Motor neuron (in vitro differentiated cells): ENCODE measurements around the gene BCAR3. TPM values are rescaled to one million over a fixed set of nuclear protein-coding genes. Genes with fewer than 3 reads are reported as not detected.

ENCODE experiments used
- ATAC-seq, 8 experiments: fragments of 200-7000 bp; cut with Tn5 transposase; replicated peaks in 6 of 8; 2 replicates each; pipeline ENCODE4 v1.8.0; 2021; ENCODE audit warnings: mild to moderate bottlenecking in 8 of 8, moderate library complexity in 8 of 8
- H3K27ac ChIP-seq, 2 donors: fragments of 250-450 bp; sonication (Bioruptor Pico); 2 replicates each; pipeline ENCODE4 v1.9.0; 2021; ENCODE audit warnings: antibody characterized with exemption in 2 of 2, mild to moderate bottlenecking in 2 of 2, moderate library complexity in 1 of 2
- H3K4me1 ChIP-seq, 2 donors: fragments of 250-450 bp; sonication (Bioruptor Pico); replicated peaks in 1 of 2; 2 replicates each; pipeline ENCODE4 v1.6.1; 2021; ENCODE audit warnings: antibody characterized with exemption in 2 of 2, mild to moderate bottlenecking in 2 of 2, moderate library complexity in 1 of 2
- H3K4me3 ChIP-seq, 5 donors: fragments of 250-450 bp; sonication (Bioruptor Pico); 2 replicates each; pipeline ENCODE4 v1.9.0; 2021; ENCODE audit warnings: antibody characterized with exemption in 5 of 5, mild to moderate bottlenecking in 5 of 5, moderate library complexity in 4 of 5
- WGBS, 10 experiments: fragments of 450-650 bp; shearing (Covaris generic); methylation state at CpG; one replicate each; pipeline ENCODE4 v1.0.0; 2022; 5-methylcytosine and 5-hydroxymethylcytosine counted together
- in situ Hi-C, 9 experiments: fragments of 400-800 bp; cut with MboI; loops; one replicate each; pipeline ENCODE4 v1.15.0; 2021; ENCODE audit warnings: low sequenced_read_pairs in 9 of 9, low pct_unique_long_range_greater_than_20kb in 2 of 9; ENCODE audit not compliant: unreplicated experiment in 9 of 9
- total RNA-seq, 8 experiments: library from RNA; unstranded; fragments of 300-600 nt; gene quantifications; 2 replicates each; pipeline versions ENCODE4 v1.2.3 to v1.2.4, GENCODE V29; 2022

BCAR3 gene
- total RNA-seq, 8 experiments from 2014 or later, result 7.9 to 49.4 (median 20.3) TPM

DNA sequence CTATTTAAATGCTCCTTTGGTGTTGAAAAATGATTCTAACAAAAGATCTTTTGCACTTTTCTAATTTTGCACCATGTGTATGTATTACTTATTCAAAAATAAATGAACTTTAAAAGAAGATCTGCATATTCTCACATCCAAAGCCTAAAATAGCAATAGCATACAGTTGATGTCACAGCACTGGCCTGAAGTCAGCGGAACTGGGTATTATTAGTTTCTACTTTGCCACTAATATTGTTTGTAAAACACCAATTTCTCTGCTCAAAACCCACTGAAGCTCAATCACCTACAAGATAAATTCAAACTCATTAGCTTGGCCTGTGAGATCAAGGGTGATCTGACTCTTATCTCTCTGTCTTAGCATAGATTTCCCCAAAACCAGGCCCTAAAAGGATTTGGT is 34.5 kb upstream of the BCAR3 start:
- Histone ChIP-seq H3K4me1 (peaks cover 25 to 31% of the 10 kb centered on the region in 2 donors), H3K27ac (no peak overlapping the region), H3K4me3 (no peak overlapping the region)
- ATAC-seq, result no peak
- in situ Hi-C loops, result no loop called here
- 100% methylated on average over 1 of the region's 1 CpG; no CpG with 5 or more reads in 5 of the 10 experiments for WGBS, 10 experiments

DNA sequence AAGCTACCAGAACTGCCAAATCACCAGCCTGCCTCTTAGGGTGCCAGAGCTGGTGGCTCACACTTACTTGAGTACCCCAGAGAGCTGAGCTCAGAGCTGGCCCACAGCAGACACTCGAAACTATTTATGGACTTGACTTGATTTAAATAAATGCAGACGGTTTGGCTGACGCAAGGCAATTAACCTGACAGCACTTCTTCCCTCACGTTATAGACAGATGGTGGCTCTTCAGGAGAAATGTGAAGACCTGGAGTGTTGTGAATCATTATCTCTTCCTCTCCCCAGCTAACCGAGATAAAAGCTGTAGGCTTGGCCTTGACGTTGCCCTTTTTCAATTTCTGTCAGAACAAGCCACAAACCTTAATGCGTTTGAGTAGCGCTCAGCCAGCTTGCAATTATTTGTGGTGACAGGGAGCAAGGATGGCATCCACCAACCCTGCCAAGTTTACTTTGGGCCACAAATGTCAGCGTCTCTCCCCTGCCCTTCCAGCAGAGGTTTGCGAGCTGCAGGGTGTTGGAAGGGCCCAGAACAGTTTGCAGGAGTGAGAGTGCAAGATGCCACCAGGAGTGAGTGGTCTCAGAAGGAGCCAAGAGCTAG is 34.0 kb upstream of the BCAR3 start:
- Histone ChIP-seq H3K27ac (peak overlapping the region; percentile 18 to 50), H3K4me1 (peaks cover 23 to 31% of the 10 kb centered on the region in 2 donors), H3K4me3 (no peak overlapping the region)
- in situ Hi-C loops, result no loop called here
- WGBS, 10 experiments, result 19 to 70% (median 46%) methylated on average over 3 to 10 of the region's 10 CpGs; no CpG with 5 or more reads in 2 of the 10 experiments
- ATAC-seq, result peak; percentile 35 to 96 (median 88)

DNA sequence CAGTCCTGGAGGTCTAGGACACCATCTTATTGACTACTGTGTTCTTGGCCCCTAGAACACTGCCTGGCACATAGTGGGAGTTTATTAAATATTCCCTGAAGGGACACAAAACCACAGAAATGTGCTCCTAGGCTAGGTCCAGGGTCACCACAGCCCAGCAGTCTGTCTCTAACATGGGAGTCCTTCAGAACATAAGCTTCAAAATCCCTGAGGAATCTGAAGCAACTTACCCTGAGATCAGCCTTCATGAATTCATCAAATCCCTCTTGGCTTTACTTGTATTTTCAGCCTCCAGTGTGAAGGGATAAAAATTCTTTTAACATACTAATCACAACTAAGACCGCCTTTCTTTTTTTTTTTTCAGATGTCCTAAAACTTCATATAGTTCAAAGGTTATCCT is 32.7 kb upstream of the BCAR3 start:
- Histone ChIP-seq H3K4me3 (no peak overlapping the region), H3K27ac (no peak overlapping the region), H3K4me1 (peaks cover 29 to 36% of the 10 kb centered on the region in 2 donors)
- WGBS, 10 experiments, result 45 to 100% (median 90%) methylated on average over 1 of the region's 1 CpG; no CpG with 5 or more reads in 1 of the 10 experiments
- in situ Hi-C loops, result no loop called here
- ATAC-seq, result no peak

DNA sequence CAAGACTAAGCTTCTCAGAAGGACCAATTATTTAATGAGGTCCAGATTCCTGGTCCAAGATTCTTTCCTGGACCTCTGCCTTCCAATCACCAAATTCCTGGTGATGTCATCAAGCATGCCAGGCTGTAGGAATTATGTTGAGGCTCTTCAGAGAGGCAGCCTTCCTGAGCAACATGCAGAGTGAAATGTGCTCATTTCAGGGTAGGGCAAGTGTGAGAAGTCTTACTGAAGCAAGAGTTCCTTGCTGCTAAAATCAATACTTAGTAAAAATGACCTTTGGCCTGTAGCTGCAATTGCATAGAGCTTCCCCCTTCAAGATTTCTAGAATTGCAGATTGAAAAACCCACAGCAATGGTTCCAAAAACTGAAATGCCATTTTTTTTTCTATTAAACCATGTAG is 31.7 kb upstream of the BCAR3 start:
- ATAC-seq, result peak in 1 of 8 experiments; percentile 28
- in situ Hi-C loops, result no loop called here
- Histone ChIP-seq H3K4me3 (no peak overlapping the region), H3K27ac (no peak overlapping the region), H3K4me1 (peaks cover 38 to 46% of the 10 kb centered on the region in 2 donors)

DNA sequence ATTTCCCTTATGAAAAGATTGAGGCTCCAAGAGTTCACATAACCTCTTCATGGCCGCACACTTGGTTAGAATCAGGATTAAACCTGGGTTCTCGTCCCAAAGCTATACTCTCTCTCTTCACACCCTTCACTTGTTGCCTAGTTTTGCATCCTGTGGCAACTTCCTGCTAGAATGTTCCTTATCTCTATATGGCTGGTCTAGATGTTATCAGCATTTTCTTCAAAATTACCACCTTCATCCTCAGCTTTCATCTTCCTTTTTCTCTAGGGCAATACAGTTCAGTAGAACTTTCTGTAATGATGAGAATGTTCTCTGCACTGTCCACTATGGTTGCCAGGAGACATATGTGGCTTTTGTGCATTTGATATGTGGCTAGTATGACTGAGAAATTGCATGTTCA is 31.1 kb upstream of the BCAR3 start:
- WGBS, 10 experiments, result 60 to 100% (median 100%) methylated on average over 1 to 2 of the region's 2 CpGs; no CpG with 5 or more reads in 1 of the 10 experiments
- Histone ChIP-seq H3K4me3 (no peak overlapping the region), H3K4me1 (peaks cover 38 to 47% of the 10 kb centered on the region in 2 donors), H3K27ac (no peak overlapping the region)
- in situ Hi-C loops, result no loop called here
- no peak for ATAC-seq

DNA sequence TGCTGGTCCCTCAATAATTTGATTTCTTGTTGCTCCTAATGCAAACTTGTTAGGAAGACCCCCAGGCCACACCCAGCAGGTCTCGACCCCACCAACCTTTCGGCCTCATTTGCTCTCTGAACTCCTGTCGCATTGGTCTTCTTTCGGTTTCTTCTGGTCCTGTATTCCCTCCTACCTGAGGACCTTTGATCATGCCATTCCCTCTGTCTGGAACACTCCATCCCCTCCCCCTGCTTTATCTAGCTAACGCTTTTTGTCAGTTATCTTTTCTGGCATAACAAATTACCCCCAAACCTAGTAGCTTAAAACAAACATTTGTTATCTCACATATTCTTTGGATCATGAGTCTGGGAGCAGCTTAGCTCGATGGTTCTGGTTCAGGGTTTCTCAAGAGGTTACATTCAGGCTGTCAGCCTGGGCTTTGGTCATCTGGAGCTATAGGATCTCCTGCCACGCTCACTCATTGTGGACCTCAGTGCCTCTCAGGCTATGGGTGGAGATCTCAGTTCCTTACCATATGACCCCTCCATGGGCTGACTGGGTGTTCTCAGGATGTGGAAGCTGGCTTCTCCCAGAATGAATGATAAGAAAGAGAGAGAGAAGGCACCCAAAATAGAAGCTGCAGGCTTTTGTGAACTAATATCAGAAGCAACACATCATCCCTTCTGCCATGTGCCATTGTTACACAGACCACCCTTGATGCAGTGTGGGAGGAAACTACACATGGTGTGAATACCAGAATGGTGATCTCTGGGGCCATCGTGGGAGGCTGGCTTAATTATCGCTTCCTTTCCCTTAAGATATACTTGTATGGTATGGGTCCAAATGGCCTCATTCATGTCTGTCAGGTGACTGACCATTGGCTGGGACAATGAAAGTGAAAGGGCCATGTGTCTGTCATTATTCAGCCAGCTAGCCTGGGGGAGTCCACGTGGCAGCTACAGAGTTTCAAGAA is 29.1 kb upstream of the BCAR3 start:
- 56 to 100% (median 73%) methylated on average over 2 to 10 of the region's 10 CpGs for WGBS, 10 experiments
- ATAC-seq, result no peak
- H3K4me1 ChIP-seq, result peaks cover 33 to 39% of the 10 kb centered on the region in 2 donors
- in situ Hi-C loops, result no loop called here
- no peak overlapping the region for H3K27ac ChIP-seq
- no peak overlapping the region for H3K4me3 ChIP-seq

DNA sequence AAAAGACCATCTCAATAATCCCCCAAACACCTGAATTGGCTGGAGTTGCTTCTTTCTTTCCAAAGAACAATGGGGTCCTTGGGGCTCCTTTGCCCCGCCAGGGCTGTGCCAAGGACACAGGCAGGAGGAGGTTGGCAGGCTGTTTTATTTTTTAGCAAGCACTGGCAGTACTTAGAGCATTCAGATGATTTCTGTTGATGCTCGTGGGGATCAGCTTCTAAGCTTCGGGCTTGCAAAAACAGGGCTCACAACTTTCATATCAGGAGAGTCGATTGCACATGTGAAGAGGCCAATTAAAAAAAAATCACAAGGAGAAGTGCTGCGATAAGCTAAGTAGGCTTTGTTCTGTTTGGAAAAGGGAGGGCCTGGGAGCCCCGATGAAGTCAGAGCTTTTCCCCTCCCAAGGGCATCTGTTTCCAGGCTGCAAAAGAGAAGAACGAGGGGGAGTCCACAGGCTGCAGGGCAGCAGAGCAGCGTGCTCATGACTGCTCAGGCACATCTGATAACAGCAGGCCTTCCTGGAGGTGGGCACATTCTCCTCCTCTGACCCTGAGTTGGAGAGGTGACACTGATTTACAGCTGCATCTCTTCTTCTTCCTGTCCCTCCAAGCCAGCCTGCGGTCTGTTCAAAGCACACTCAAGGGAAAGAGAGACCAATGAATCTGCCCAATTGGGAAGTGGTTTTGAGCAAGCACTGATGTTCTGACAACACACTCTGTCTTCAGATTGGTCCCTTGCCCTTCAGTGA is 27.3 kb upstream of the BCAR3 start:
- 0 to 100% (median 51%) methylated on average over 1 to 9 of the region's 9 CpGs for WGBS, 10 experiments

DNA sequence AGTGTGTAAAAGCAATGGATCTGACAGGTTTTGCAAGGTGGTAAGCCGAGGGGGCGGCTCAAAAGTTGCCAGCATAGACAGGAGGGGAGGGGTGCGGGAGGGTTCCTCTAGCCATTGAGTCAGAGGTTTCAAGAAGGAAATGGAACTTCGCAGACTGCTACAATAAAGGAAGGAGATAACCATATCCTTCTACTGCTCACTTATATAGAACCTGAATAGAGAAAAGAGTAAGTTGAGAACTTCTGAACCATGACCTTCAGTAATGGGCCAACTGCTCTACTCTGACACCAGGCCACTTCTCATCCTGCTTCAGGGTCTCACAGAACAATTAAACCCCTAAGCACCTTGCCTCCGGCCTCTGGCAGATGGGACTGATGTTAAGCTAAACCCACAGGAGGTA is 26.3 kb upstream of the BCAR3 start:
- in situ Hi-C loops, result no loop called here
- Histone ChIP-seq H3K4me1 (peaks cover 25 to 27% of the 10 kb centered on the region in 2 donors), H3K27ac (no peak overlapping the region), H3K4me3 (no peak overlapping the region)
- WGBS, 10 experiments, result 65 to 100% (median 92%) methylated on average over 1 to 5 of the region's 5 CpGs; no CpG with 5 or more reads in 1 of the 10 experiments
- ATAC-seq, result no peak

More for the DNA sequence above, 27.3 kb upstream of the BCAR3 start:
- Histone ChIP-seq H3K4me1 (peaks cover 24 to 29% of the 10 kb centered on the region in 2 donors), H3K4me3 (no peak overlapping the region), H3K27ac (peak overlapping the region; percentile 22 to 40)
- in situ Hi-C loops, result no loop called here
- peak in 6 of 8 experiments; percentile 40 to 97 (median 94) for ATAC-seq

DNA sequence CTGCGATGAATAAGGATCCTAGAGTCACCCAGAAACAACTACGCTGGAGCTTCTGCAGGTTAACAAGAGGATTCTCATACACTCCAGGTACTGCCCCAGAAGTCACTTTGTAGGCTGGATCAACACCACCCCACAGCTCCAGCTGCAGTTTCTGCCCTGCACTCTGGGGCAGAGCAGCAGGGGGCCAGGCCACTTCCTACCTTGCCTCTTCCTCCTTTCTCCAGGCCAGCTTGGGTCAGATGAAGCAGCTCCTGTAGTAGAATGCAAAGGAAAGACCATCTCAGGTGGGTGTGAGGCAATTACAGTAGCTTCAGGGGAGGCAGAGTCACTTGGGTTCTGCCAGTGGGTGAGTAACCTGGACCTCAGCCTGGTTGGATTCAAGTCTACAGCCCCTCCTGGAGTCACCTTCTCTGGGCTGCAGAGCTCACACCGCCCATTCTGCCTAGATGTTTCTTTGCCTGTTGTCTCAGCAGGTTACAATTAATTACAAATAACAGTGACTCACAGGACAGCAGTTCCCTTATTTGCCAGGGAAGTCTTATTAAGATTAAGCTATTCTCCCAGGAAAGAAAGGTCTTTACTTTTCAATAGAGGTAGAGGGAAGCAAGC is 24.4 kb upstream of the BCAR3 start:
- WGBS, 10 experiments, result 70 to 96% (median 89%) methylated on average over 1 to 3 of the region's 3 CpGs; no CpG with 5 or more reads in 3 of the 10 experiments
- in situ Hi-C loops, result no loop called here
- ATAC-seq, result no peak
- Histone ChIP-seq H3K4me3 (no peak overlapping the region), H3K27ac (no peak overlapping the region), H3K4me1 (peaks cover 22 to 34% of the 10 kb centered on the region in 2 donors)

DNA sequence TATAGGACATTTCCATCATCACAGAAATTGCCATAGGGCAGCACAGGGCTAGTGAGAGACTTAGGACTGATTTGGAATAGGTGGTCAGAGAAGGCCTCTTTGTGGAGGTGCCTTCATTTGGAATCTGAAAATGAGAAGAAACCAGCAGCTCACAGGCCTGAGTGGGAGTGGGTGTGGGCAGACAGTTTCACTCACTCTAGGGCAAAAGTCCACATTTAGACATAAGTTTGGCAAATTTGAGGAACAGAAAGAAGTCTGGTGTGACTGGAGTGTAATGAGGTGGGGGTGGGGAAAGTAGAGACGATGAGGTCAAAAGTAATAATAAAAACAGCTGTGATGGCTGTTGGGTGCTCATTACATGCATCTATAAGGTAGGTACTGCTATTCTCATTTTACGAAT is 22.4 kb upstream of the BCAR3 start:
- ATAC-seq, result peak in 1 of 8 experiments; percentile 2
- in situ Hi-C loops, result no loop called here
- no peak overlapping the region for H3K4me3 ChIP-seq
- no peak overlapping the region for H3K27ac ChIP-seq
- peaks cover 13 to 27% of the 10 kb centered on the region in 2 donors for H3K4me1 ChIP-seq
- WGBS, 10 experiments, result 71 to 100% (median 98%) methylated on average over 1 to 2 of the region's 2 CpGs; no CpG with 5 or more reads in 4 of the 10 experiments

DNA sequence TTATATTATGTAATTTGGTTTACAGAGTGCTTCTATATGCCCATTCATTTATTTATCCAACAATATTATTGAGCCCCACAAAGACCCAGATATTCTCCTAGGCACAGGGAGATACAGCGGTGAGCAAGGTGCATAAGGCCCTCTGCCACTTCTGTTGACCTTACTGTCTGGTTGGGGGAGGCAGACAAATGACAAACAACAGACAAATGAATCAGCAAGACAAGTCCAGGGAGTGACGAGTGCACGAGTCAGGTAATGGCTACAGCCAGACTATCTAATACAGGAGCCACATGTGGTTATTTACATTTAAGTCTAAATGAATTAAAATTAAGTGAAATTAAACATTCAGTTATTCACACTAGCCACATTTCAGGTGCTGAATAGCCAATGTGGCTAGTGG is 22.0 kb upstream of the BCAR3 start:
- H3K27ac ChIP-seq, result no peak overlapping the region
- H3K4me3 ChIP-seq, result no peak overlapping the region
- in situ Hi-C loops, result no loop called here
- 13 to 80% (median 73%) methylated on average over 1 to 3 of the region's 3 CpGs; no CpG with 5 or more reads in 1 of the 10 experiments for WGBS, 10 experiments
- ATAC-seq, result peak in 5 of 8 experiments; percentile 33 to 65 (median 62)
- peaks cover 9 to 23% of the 10 kb centered on the region in 2 donors for H3K4me1 ChIP-seq

DNA sequence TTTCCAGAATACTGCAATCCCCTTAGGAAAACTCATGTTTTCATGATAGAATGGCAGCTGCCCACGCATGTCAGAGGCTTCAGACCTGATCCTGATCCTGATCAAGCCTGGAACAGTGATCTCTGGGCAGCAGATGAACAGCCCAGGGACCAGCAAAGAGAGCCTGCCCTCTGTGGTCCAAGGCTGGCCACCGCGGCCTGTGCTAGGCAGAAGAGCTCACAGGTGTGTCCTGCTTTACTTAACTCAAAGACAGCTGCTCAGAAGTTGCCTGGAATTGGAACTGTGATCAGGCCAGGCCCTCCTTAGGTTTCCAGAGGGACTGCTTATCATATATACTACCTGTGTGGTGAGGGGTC is 21.2 kb upstream of the BCAR3 start:
- no peak overlapping the region for H3K27ac ChIP-seq
- H3K4me3 ChIP-seq, result no peak overlapping the region
- ATAC-seq, result peak in 4 of 8 experiments; percentile 56 to 70 (median 62)
- in situ Hi-C loops, result no loop called here
- H3K4me1 ChIP-seq, result peaks cover 7 to 19% of the 10 kb centered on the region in 2 donors
- 60 to 100% (median 100%) methylated on average over 1 to 3 of the region's 3 CpGs; no CpG with 5 or more reads in 2 of the 10 experiments for WGBS, 10 experiments
